ENCODE data around the gene NRL. TPM values are rescaled to one million over a fixed set of nuclear protein-coding genes. Genes with fewer than 3 reads are reported as not detected.

NRL gene
- total and polyA plus RNA-seq, 9 of the 15 experiments (the other 6 are each of a cell fraction or from before 2014, with no cell fraction given) = 0.07 to 2.7 (median 1.4) TPM; not detected in 1

GRCh38 chr14:24160850-24161804 is 46.4 kb upstream of the NRL start, which contains the start of gene IRF9 (continued):
- TF ChIP-seq DLX4 (CRISPR knock-in tag; IDR thresholded peaks at IDR 0.05) = no peak
- no peak for TF ChIP-seq MYBL2 (IDR thresholded peaks at IDR 0.05; ENCODE audit: low read depth)
- TF ChIP-seq MYBL2 (CRISPR knock-in tag; IDR thresholded peaks at IDR 0.05; ENCODE audit: borderline replicate concordance) = no peak
- no peak for TF ChIP-seq PHF21A (IDR thresholded peaks at IDR 0.05; ENCODE audit: borderline replicate concordance, low read depth)
- no peak for TF ChIP-seq JUNB (CRISPR knock-in tag; conservative IDR thresholded peaks at IDR 0.05)
- peak; percentile 37 for TF ChIP-seq KDM5B (IDR thresholded peaks at IDR 0.05; ENCODE audit: insufficient replicate concordance, low read depth, low read length)
- TF ChIP-seq CBFA2T3 (IDR thresholded peaks at IDR 0.05) = peak; percentile 47
- TF ChIP-seq NR2C1 (IDR thresholded peaks at IDR 0.05) = 0 out of 2 replicates have a peak, but pooled peaks have one; percentile 27
- peak; percentile 33; the same call in 1 of the 2 replicates for TF ChIP-seq NR2C1 (tag; IDR thresholded peaks at IDR 0.05)
- TF ChIP-seq NCOA1 (IDR thresholded peaks at IDR 0.05; ENCODE audit: low read depth) = no peak
- TF ChIP-seq, protein P1, sequence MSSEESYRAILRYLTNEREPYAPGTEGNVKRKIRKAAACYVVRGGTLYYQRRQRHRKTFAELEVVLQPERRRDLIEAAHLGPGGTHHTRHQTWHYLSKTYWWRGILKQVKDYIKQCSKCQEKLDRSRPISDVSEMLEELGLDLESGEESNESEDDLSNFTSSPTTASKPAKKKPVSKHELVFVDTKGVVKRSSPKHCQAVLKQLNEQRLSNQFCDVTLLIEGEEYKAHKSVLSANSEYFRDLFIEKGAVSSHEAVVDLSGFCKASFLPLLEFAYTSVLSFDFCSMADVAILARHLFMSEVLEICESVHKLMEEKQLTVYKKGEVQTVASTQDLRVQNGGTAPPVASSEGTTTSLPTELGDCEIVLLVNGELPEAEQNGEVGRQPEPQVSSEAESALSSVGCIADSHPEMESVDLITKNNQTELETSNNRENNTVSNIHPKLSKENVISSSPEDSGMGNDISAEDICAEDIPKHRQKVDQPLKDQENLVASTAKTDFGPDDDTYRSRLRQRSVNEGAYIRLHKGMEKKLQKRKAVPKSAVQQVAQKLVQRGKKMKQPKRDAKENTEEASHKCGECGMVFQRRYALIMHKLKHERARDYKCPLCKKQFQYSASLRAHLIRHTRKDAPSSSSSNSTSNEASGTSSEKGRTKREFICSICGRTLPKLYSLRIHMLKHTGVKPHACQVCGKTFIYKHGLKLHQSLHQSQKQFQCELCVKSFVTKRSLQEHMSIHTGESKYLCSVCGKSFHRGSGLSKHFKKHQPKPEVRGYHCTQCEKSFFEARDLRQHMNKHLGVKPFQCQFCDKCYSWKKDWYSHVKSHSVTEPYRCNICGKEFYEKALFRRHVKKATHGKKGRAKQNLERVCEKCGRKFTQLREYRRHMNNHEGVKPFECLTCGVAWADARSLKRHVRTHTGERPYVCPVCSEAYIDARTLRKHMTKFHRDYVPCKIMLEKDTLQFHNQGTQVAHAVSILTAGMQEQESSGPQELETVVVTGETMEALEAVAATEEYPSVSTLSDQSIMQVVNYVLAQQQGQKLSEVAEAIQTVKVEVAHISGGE (CRISPR knock-in tag; IDR thresholded peaks at IDR 0.05) = peak in 1 of 3 experiments; percentile 64; a peak in 2 of 6 replicates
- TF ChIP-seq ZNF407 (IDR thresholded peaks at IDR 0.05; ENCODE audit: low read depth) = no peak
- 0 out of 2 replicates have a peak, but pooled peaks have one; percentile 16 for TF ChIP-seq GATA2 (CRISPR knock-in tag; IDR thresholded peaks at IDR 0.05)
- TF ChIP-seq IFI16 (CRISPR knock-in tag; IDR thresholded peaks at IDR 0.05) = no peak
- no peak; the same call in 1 of the 2 replicates for TF ChIP-seq NBN (IDR thresholded peaks at IDR 0.05; ENCODE audit: low read depth)
